ENCODE results near the gene CD38. TPM values are rescaled to one million over a fixed set of nuclear protein-coding genes. Genes with fewer than 3 reads are reported as not detected.
A peak's percentile ranks its signal among the peaks of the same experiment; 100 is the strongest.
"Not testable (repeated sequence)": the region's sequence is repeated elsewhere in the genome, so short reads cannot be mapped to it uniquely, and the experiment has no call there.

CD38 gene
- total RNA-seq, 1 experiment from 2014 or later = 0.07 TPM

DNA sequence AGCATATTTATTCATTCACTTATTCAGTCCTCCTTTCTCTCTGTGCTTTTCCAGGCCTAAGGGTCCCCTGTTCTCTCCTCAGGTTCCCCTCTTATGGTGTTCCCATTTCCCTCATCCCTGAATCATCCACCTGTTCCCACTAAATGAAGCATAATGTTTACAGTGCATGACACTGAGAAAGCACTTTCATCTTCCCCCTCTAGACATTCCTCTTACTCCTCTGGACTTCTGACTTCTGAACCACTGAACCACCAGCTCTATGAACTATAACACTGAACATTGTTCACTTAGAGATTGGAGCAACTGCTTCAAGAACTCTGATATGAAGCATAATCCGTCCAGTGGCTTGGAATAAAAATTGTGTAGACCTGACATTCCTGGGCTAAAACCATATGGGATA lies 59.5 kb downstream of the CD38 start:
- H2BK20ac ChIP-seq (ENCODE audit: low read depth, low read length, poor library complexity, severe bottlenecking) = no peak overlapping the region
- Mint-ChIP-seq H3K27me3 (ENCODE audit: low read depth) (peaks cover 2% of the 10 kb centered on the region; the same call in 1 of the 2 replicates), H3K36me3 (ENCODE audit: insufficient read depth in 1 of 3, low read depth in 3 of 3) (peaks cover 0 to 17% (median 6%) of the 10 kb centered on the region in 3 experiments; a peak in 5 of 7 replicates), H3K4me1 (peaks cover 5 to 6% of the 10 kb centered on the region in 2 experiments), H3K9me3 (peaks cover 0 to 4% of the 10 kb centered on the region in 2 experiments; a peak in 2 of 5 replicates), H3K4me3 (no peak overlapping the region), H3K27ac (no peak overlapping the region)
- WGBS (ENCODE audit: extremely low coverage, insufficient read length, low lambda C conversion rate) = no CpG with 5 or more reads among the region's 1 CpG
- no peak overlapping the region for H3K4me2 ChIP-seq (ENCODE audit: insufficient read depth, insufficient read length, low read length)
- no peak overlapping the region for H3T11ph ChIP-seq (ENCODE audit: low read length)
- H3K4me1 ChIP-seq (ENCODE audit: insufficient read depth, low read length) = no peaks in the 10 kb centered on the region
- no peak overlapping the region for H2BK120ac ChIP-seq (ENCODE audit: low read depth, low read length, poor library complexity, severe bottlenecking)
- H2BK12ac ChIP-seq (ENCODE audit: insufficient read length, low read depth, low read length) = no peak overlapping the region
- H2BK15ac ChIP-seq (ENCODE audit: low read depth, low read length) = no peak overlapping the region
- no peak overlapping the region for H3K18ac ChIP-seq (ENCODE audit: insufficient read length, low read depth, low read length)
- H2BK5ac ChIP-seq (ENCODE audit: insufficient read length, low read length) = no peak overlapping the region
- H3K14ac ChIP-seq (ENCODE audit: insufficient read depth, low read length) = no peak overlapping the region
- H4K20me1 ChIP-seq (ENCODE audit: control insufficient read depth, insufficient read depth, insufficient read length) = no peaks in the 10 kb centered on the region
- no peak overlapping the region for H4K8ac ChIP-seq (replicated peaks; ENCODE audit: insufficient read length, low read depth, low read length)
- no peaks in the 10 kb centered on the region for H3K23me2 ChIP-seq (ENCODE audit: insufficient read length, low read depth, low read length, poor library complexity, severe bottlenecking)
- no peaks in the 10 kb centered on the region for H3K79me2 ChIP-seq (ENCODE audit: insufficient read depth, low read length)
- no peak overlapping the region for H2AK5ac ChIP-seq (ENCODE audit: insufficient read length, low read length)
- no peaks in the 10 kb centered on the region for H3K9me3 ChIP-seq (ENCODE audit: control insufficient read depth, low read depth, low read length)
- no peak overlapping the region for H4K91ac ChIP-seq (ENCODE audit: insufficient read length, low read depth, low read length)
- no peak overlapping the region for H2AFZ ChIP-seq (ENCODE audit: low read length)
- no peak overlapping the region for H3K9ac ChIP-seq (ENCODE audit: extremely low read depth, insufficient read length, low read length)
- H3K79me1 ChIP-seq (ENCODE audit: insufficient read depth, low read depth, low read length, poor library complexity, severe bottlenecking) = no peaks in the 10 kb centered on the region
- H3K56ac ChIP-seq (ENCODE audit: insufficient read length, low read depth, low read length) = no peak overlapping the region
- H3K27me3 ChIP-seq (ENCODE audit: insufficient read depth, low read length) = no peaks in the 10 kb centered on the region
- H3K27ac ChIP-seq (ENCODE audit: insufficient read length, low read depth, low read length) = no peak overlapping the region
- DNase-seq = no peak
- no peak for TF ChIP-seq CTCF (conservative IDR thresholded peaks at IDR 0.05)
- H3K23ac ChIP-seq (ENCODE audit: insufficient read length, low read depth, low read length) = no peak overlapping the region
- H4K5ac ChIP-seq (ENCODE audit: insufficient read length, low read depth, low read length) = no peak overlapping the region
- no peak overlapping the region for H3K4ac ChIP-seq (ENCODE audit: low read depth, low read length)

GRCh38 chr4:15841194-15841730 lies 63.1 kb downstream of the CD38 start:
- not testable (repeated sequence) for H3K4me1 ChIP-seq (ENCODE audit: insufficient read depth, low read length); H3K9ac ChIP-seq (ENCODE audit: extremely low read depth, insufficient read length, low read length); H3K27ac ChIP-seq (ENCODE audit: insufficient read length, low read depth, low read length); H4K5ac ChIP-seq (ENCODE audit: insufficient read length, low read depth, low read length); H2BK12ac ChIP-seq (ENCODE audit: insufficient read length, low read depth, low read length); H3K27me3 Mint-ChIP-seq (ENCODE audit: low read depth); H3K4ac ChIP-seq (ENCODE audit: low read depth, low read length); H3K79me1 ChIP-seq (ENCODE audit: insufficient read depth, low read depth, low read length, poor library complexity, severe bottlenecking); H2BK15ac ChIP-seq (ENCODE audit: low read depth, low read length); H3K4me3 Mint-ChIP-seq; H3K18ac ChIP-seq (ENCODE audit: insufficient read length, low read depth, low read length); H3T11ph ChIP-seq (ENCODE audit: low read length); H4K20me1 ChIP-seq (ENCODE audit: control insufficient read depth, insufficient read depth, insufficient read length); H3K23ac ChIP-seq (ENCODE audit: insufficient read length, low read depth, low read length); H3K14ac ChIP-seq (ENCODE audit: insufficient read depth, low read length); H3K9me3 Mint-ChIP-seq; H4K91ac ChIP-seq (ENCODE audit: insufficient read length, low read depth, low read length); H3K4me1 Mint-ChIP-seq; H2BK5ac ChIP-seq (ENCODE audit: insufficient read length, low read length); H2BK20ac ChIP-seq (ENCODE audit: low read depth, low read length, poor library complexity, severe bottlenecking); H3K9me3 ChIP-seq (ENCODE audit: control insufficient read depth, low read depth, low read length); H2BK120ac ChIP-seq (ENCODE audit: low read depth, low read length, poor library complexity, severe bottlenecking); H4K8ac ChIP-seq (replicated peaks; ENCODE audit: insufficient read length, low read depth, low read length); H3K56ac ChIP-seq (ENCODE audit: insufficient read length, low read depth, low read length); H3K23me2 ChIP-seq (ENCODE audit: insufficient read length, low read depth, low read length, poor library complexity, severe bottlenecking); H3K27me3 ChIP-seq (ENCODE audit: insufficient read depth, low read length); H3K79me2 ChIP-seq (ENCODE audit: insufficient read depth, low read length); H3K4me2 ChIP-seq (ENCODE audit: insufficient read depth, insufficient read length, low read length); DNase-seq; H2AK5ac ChIP-seq (ENCODE audit: insufficient read length, low read length)
- peak overlapping the region; percentile 34 for H2AFZ ChIP-seq (ENCODE audit: low read length)
- Mint-ChIP-seq H3K36me3 (ENCODE audit: insufficient read depth in 1 of 3, low read depth in 3 of 3) (peaks cover 0 to 17% (median 6%) of the 10 kb centered on the region in 3 experiments; a peak in 5 of 7 replicates), H3K27ac (0 out of 7 replicates have a peak overlapping the region, but pooled peaks of 1 of the 3 experiments have one; percentile 39)
- no CpG with 5 or more reads among the region's 16 CpGs for WGBS (ENCODE audit: extremely low coverage, insufficient read length, low lambda C conversion rate)

All from H9 (cell line).